Measurements from ENCODE around the gene ACRBP. TPM values are rescaled to one million over a fixed set of nuclear protein-coding genes. Genes with fewer than 3 reads are reported as not detected.

ACRBP gene
- total RNA-seq, 2 experiments from 2014 or later: 4.4 to 9.4 TPM

DNA sequence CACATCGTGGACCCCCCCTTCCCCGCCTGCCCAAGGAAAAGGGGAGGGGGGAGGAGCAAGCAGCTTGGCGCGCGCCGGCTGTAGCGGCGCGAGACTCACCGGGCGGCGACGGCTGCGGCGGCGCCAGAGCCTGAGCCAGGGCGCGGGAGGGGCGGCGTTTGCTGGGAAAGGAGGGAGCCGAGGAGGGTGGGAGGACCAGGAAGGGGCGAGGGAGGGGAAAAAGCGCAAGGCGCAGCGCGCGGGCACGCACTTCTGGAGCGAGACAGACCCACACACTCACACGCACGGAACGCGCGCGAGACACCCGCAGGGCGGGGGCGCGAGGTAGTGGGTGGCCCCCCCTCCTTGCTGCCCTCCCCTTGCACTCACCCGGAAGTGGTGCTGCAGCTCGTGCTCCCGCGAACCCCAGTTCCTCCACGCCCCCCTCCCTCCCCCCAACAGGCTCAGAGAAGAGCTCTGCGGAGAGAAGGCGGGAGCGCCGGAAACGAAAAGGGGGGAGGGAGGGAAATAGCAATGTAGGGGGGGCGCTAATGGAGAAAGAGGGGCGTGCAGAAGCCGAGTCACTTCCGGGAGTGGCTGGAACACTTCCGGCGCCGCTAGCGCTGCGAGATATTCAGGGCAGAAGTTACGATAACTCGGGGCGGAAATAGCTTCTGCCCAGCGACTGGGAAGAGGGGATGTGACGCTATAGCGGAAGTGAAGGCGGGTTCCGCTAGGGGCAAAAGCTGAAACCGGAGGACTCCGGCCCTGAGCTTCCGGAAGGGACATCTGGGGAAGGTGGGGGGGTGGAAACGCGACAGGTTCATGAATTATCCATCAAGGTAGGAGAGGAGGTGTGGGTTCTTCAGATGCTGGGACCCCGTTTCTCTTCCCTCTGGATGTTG is 42.0 kb upstream of the ACRBP start, which contains the start of gene ZNF384:
Gene ZNF384 (minus strand): TSS at position 377 of the 884 bp plus-strand sequence. CDS start 9,855 bp downstream, outside the sequence.
- Histone ChIP-seq H3K79me2 (ENCODE audit: insufficient read depth, low read depth, low read length) (peaks cover 64% of the 10 kb centered on the region), H3K9me2 (ENCODE audit: insufficient read depth, low read length) (no peaks in the 10 kb centered on the region), H4K20me1 (ENCODE audit: insufficient read depth, low read length) (0 out of 2 replicates have a peak, but pooled peaks cover 5% of the 10 kb centered on the region), H3K4me1 (ENCODE audit: insufficient read depth, low read length, poor library complexity, severe bottlenecking) (peaks cover 65% of the 10 kb centered on the region), H2AFZ (ENCODE audit: low read length) (peak within 1 kb of the TSS; percentile 18; the same call in 1 of the 2 replicates), H3K27ac (ENCODE audit: low read depth, low read length, poor library complexity, severe bottlenecking) (peak within 1 kb of the TSS; percentile 78), H3K4me3 (ENCODE audit: low read depth, low read length, poor library complexity, severe bottlenecking) (peak within 1 kb of the TSS; percentile 86), H3K4me2 (ENCODE audit: low read length) (peak within 1 kb of the TSS; percentile 99), H3K36me3 (ENCODE audit: insufficient read depth, low read length) (peaks cover 43% of the 10 kb centered on the region), H3K9me3 (ENCODE audit: low read length) (no peaks in the 10 kb centered on the region)
- CTCF ChIA-PET (ENCODE audit: unreplicated experiment): interaction anchor here (0.5 to 1.0 kb wide), 7 partner anchors 9 to 745 kb away, joined by 3 to 18 read pairs (median 6); no protein-coding TSS in a partner anchor
- POLR2A ChIA-PET: interaction anchor here (0.6 to 2.1 kb wide), 19 partner anchors 8 to 259 kb away, joined by 3 to 12 read pairs (median 4); partner anchors contain the start of genes COPS7A, GAPDH, LPAR5 and MLF2
- peak; percentile 100 for DNase-seq (ENCODE audit: low spot score)
- intact Hi-C loops (cut with micrococcal nuclease; ENCODE audit: unreplicated experiment): loop anchor here (1.0 to 5.0 kb wide), 6 partner anchors 26 to 122 kb away; partner anchors contain the start of genes CHD4, COPS7A, ING4 and NOP2
- no TSS peak for BruUV-seq (replicated peaks)
- TF ChIP-seq EZH2phosphoT487 (IDR thresholded peaks at IDR 0.05; ENCODE audit: borderline replicate concordance, low read depth, low read length) (no peak), CTCF (conservative IDR thresholded peaks at IDR 0.05; ENCODE audit: low read length) (no peak)

- Histone ChIP-seq H2AFZ (ENCODE audit: low read length) (peak overlapping the region; percentile 18; the same call in 1 of the 2 replicates), H3K27ac (ENCODE audit: low read depth, low read length, poor library complexity, severe bottlenecking) (peak overlapping the region; percentile 78), H4K20me1 (ENCODE audit: insufficient read depth, low read length) (0 out of 2 replicates have a peak, but pooled peaks cover 5% of the 10 kb centered on the region), H3K79me2 (ENCODE audit: insufficient read depth, low read depth, low read length) (peaks cover 71% of the 10 kb centered on the region), H3K4me3 (ENCODE audit: low read depth, low read length, poor library complexity, severe bottlenecking) (peak overlapping the region; percentile 86), H3K9me3 (ENCODE audit: low read length) (no peaks in the 10 kb centered on the region), H3K36me3 (ENCODE audit: insufficient read depth, low read length) (peaks cover 49% of the 10 kb centered on the region), H3K9me2 (ENCODE audit: insufficient read depth, low read length) (no peaks in the 10 kb centered on the region), H3K4me2 (ENCODE audit: low read length) (peak overlapping the region; percentile 99), H3K4me1 (ENCODE audit: insufficient read depth, low read length, poor library complexity, severe bottlenecking) (peaks cover 59% of the 10 kb centered on the region)
- intact Hi-C loops (cut with micrococcal nuclease; ENCODE audit: unreplicated experiment): loop anchor here (2.0 to 5.0 kb wide), 4 partner anchors 62 to 121 kb away; partner anchors contain the start of genes CHD4 and NOP2
- ChIA-PET CTCF (ENCODE audit: unreplicated experiment) (interaction anchor here (0.6 to 1.0 kb wide), 2 partner anchors 10 to 69 kb away, joined by 3 to 12 read pairs; no protein-coding TSS in a partner anchor), POLR2A (interaction anchor here (0.6 to 2.1 kb wide), 15 partner anchors 9 to 260 kb away, joined by 3 to 12 read pairs (median 4); partner anchors contain the start of genes COPS7A, LPAR5 and MLF2)
- peak; percentile 69 for DNase-seq (ENCODE audit: low spot score)
- TF ChIP-seq CTCF (conservative IDR thresholded peaks at IDR 0.05; ENCODE audit: low read length) (no peak), EZH2phosphoT487 (IDR thresholded peaks at IDR 0.05; ENCODE audit: borderline replicate concordance, low read depth, low read length) (no peak)
- BruUV-seq (replicated peaks): no TSS peak
These were observed 41.3 kb upstream of the ACRBP start for GRCh38 chr12:6688543-6688998.

Data from OCI-LY7 (cell line).